ENCODE data around the gene FARS2.
A peak's percentile ranks its signal among the peaks of the same experiment; 100 is the strongest.

The FARS2 gene

GRCh38 chr6:5747379-5747778 is 486.1 kb downstream of the FARS2 start:
- DNase-seq: peak; percentile 11

GRCh38 chr6:5749016-5749650 is 487.8 kb downstream of the FARS2 start:
- DNase-seq: no peak

GRCh38 chr6:5749651-5750215 is 488.4 kb downstream of the FARS2 start:
- DNase-seq: no peak

- no peak for DNase-seq
Observed at GRCh38 chr6:5751525-5752390, 490.4 kb downstream of the FARS2 start.

- no peak for DNase-seq
Observed at GRCh38 chr6:5752391-5752680, 491.0 kb downstream of the FARS2 start.

- DNase-seq: no peak
Observed at GRCh38 chr6:5753209-5753608, 491.9 kb downstream of the FARS2 start.

- no peak for DNase-seq
Observed at GRCh38 chr6:5754904-5755303, 493.6 kb downstream of the FARS2 start.

GRCh38 chr6:5759571-5759970 is 498.3 kb downstream of the FARS2 start:
- no peak for DNase-seq

GRCh38 chr6:5761370-5761769 is 500.1 kb downstream of the FARS2 start:
- DNase-seq: no peak

- DNase-seq: peak; percentile 28
Observed at GRCh38 chr6:5762561-5762968, 501.3 kb downstream of the FARS2 start.

- DNase-seq: no peak
Observed at GRCh38 chr6:5763407-5763806, 502.1 kb downstream of the FARS2 start.

GRCh38 chr6:5763871-5764270 is 502.6 kb downstream of the FARS2 start:
- peak; percentile 48 for DNase-seq

GRCh38 chr6:5764401-5764955 is 503.2 kb downstream of the FARS2 start:
- peak; percentile 92 for DNase-seq

GRCh38 chr6:5765141-5765760 is 503.9 kb downstream of the FARS2 start:
- DNase-seq: no peak

GRCh38 chr6:5766260-5766659 is 504.9 kb downstream of the FARS2 start:
- DNase-seq: no peak

GRCh38 chr6:5767471-5767870 is 506.2 kb downstream of the FARS2 start:
- DNase-seq: no peak

GRCh38 chr6:5771211-5771610 is 509.9 kb downstream of the FARS2 start:
- no peak for DNase-seq

GRCh38 chr6:5771759-5772390 is 510.6 kb downstream of the FARS2 start:
- no peak for DNase-seq

- DNase-seq: no peak
Observed at GRCh38 chr6:5772408-5773120, 511.3 kb downstream of the FARS2 start.

GRCh38 chr6:5776104-5776503 is 514.8 kb downstream of the FARS2 start:
- DNase-seq: no peak

- DNase-seq: no peak
Observed at GRCh38 chr6:5776706-5777390, 515.5 kb downstream of the FARS2 start.
